ENCODE measurements around the gene TMEM184C.

TMEM184C gene

GRCh38 chr4:147605499-147605898, 11.7 kb upstream of the TMEM184C start:
- no peak for DNase-seq

DNA sequence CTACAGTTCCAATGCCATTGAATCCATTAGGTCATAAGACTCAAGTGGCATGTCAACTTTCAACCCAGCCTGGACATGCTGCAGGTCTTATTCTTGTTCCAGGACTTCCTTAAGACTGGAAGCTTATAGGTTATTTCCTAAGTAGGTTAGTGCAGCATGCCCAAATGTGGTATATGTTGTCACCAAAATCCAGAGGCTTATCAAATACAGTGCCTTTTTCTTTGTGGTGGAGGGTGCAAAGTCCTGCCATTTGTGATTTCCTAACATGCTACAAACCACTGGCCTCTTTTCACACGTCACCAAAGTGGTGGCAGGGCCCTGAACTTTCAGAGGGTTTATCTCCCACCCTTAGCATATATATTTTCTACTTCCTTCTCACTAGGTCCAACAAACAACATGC, 9.7 kb upstream of the TMEM184C start:
- no peak for DNase-seq

DNA sequence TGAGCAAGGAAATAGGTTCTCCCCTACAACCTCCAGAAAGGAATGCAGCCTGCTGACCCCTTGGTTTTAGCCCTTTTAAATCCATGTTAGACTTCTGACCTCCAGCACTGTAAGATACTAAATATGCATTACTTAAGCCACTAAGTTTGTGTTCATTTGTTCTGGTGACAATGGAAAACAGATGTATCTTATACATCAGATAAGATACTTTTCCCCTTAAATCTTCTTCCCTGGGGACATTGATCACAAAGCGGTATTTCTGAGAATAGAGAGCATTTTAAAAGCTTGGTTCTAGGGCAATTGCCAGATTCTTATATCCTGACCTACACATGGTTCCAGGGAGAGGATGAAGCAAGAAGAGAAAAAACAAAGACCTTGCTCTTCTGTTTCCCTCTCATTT, 6.5 kb upstream of the TMEM184C start:
- no peak for DNase-seq

- DNase-seq: no peak
These were observed 386 bp upstream of the TMEM184C start for GRCh38 chr4:147616849-147617172.

DNA sequence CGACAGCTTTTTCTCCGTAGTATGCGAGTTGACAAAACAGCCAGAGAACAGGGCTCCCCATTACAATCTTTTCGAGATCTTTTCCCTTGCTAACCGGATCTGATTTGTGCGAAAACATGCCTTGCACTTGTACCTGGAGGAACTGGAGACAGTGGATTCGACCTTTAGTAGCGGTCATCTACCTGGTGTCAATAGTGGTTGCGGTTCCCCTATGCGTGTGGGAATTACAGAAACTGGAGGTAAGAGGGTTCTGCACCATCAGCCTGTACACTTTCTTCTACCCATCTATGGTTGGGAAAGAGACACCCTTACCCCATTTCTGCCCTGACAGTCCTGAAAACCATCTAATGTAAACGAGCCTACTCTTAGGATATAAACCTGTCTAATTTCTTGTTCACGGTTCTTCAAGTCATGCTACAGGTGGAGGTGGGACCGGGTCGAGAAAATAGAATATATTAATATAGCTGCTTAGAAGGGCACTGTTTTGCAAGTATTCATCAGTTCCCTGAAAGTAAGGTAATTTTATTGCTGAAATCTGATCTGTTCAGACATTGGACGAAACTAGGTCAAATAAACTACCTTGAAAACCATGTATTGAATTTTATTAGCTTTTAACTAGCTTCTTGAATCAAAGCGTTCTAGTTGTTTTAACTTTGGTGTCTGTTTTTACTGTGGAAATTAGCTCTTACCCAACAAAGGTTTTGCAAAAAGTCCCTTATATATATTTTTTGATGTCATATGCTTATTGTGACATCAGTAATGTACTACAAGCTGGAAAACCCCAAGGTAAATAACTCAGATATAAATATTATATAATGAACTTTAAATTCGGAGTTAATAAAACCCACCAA, 869 bp downstream of the TMEM184C start:
- no peak for DNase-seq

DNA sequence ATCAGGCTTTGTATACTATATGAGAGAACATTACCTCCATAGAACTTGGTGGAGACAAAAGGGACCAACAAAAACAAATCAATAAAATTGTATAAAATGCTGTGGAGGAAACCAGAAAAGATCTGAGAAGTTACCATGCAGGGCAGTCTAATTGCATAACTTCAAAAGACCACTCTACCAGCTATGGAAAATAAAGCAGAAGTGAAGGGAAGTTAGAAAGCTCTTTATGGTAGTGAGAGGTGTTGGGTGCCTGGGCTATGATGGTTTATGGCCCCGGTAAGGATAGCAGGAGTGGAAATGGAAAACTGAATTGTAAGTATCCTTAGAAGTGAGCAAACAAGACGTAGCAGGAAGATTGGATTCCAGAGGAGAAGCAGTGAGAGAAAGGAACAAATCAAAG, 3.1 kb downstream of the TMEM184C start:
- DNase-seq: no peak

DNA sequence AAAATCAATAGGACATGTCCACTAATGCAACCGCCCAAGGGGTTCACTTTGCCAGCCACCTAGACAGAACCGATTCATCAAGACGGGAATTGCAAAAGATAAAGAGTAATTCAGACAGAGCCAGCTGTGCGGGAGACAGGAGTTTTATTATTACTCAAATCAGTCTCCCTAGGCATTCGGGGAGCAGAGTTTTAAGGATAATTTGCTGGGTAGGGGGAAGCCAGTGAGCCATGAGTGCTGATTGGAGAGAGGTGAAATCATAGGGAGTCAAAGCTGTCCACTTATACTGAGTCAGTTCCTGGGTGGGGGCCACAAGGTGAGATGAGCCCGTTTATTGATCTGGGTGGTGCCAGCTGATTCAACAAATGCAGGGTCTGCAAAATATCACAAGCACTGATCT, 8.5 kb downstream of the TMEM184C start:
- DNase-seq: no peak

DNA sequence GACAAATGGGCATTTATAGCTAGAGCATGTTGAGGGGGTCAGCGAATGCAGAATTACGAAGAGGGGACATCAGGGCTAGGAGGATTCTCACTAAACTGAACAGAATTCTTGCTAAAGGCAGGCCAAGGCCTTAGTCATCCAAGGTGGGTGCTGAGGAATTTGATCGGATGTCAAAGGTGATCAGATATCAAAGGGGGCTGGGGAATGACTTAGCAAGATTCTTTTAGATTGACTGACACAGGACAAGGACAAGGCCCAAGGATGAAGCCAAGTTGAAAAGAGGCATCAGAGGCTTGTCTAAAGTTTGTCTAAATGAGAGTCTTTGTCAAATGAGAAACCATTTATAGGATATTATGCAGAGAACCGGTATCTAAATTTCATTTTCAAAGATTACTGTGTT, 9.7 kb downstream of the TMEM184C start:
- DNase-seq: no peak

GRCh38 chr4:147628415-147628814, 11.2 kb downstream of the TMEM184C start:
- DNase-seq: no peak

GRCh38 chr4:147629783-147630730, 12.9 kb downstream of the TMEM184C start:
- DNase-seq: no peak

DNA sequence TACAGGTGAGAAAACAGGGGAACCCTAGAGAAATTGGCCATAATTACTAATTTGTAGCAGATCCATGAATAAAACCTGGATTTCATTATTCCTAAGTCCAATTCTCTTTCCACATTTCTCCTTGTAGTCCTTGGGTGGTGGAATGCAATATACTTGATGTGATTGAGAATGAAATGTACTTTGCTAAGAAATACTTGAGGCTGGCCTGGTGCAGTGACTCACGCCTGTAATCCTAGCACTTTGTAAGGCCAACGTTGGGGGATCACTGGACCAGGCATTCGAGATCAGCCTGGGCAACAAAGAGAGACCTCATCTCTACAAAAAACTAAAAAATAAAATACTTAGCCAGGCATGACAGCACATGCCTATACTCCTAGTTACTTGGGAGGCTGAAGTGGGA, 15.9 kb downstream of the TMEM184C start:
- no peak for DNase-seq

DNA sequence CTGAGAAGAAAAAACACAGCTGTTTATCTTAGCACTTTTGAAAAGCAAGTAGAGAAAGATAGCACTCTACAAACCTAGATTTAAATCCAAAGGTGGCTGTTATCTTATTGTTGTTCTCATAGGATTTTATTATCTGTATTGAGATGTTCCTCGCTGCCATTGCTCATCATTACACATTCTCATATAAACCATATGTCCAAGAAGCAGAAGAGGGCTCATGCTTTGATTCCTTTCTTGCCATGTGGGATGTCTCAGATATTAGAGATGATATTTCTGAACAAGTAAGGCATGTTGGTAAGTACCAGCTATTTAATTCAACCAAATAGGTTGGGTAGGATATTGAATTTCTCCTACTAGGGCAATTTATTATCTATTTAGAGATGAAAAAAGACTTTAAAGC, 16.4 kb downstream of the TMEM184C start:
- DNase-seq: no peak

DNA sequence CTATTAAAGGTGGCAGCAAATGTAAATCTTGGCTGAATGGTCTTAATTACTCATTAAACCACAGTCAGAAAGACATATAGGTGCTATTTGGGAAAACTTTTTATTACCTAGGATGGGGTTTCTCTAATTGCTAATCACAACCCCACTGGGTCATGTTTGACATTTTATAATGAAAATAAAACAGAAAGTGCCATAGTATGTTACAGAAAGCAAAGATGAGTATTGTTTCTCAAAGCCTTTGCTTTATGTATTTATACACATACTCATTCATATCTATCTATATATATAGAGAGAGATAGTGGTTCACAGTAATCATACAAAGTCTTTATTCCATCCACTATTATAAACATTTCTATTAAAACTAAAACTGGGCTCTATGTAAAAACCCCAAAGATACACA, 18.2 kb downstream of the TMEM184C start:
- no peak for DNase-seq

DNA sequence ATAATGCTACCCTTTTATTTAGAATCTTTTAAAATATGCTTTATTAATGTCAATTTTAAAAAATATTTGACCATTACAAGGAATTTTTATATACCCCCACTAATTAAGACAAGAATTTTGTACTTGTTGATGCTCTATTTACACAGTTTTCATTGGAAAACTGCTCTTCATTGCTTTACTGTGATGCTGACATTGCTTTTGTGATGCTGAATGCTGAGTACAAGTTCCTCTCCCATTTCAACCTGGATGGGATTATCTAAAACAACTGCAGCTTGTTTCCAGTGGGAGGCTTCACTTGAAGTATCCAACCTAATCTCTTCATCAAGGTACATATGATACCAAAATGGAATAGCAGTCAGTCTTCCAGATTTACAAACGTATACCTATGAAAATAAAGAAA, 21.2 kb downstream of the TMEM184C start:
- DNase-seq: no peak

DNA sequence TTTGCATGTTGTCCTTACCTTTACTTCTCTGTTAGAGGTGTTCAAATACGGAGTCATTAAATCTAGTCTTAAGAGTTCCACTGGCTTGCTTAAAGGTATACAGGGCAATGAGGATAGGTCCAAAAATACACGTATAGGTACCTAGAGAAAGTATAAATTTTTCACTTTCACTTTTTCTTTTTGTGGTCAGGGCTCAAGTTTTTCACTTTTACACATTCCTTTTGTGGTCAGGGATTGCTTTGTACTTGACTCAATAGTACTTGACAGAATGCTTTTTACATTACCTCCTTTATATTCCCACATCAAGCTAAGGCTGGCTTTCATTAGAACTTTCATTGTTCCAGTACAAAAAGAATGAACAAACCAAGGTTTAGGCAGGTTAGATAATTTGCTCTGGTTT, 21.7 kb downstream of the TMEM184C start:
- no peak for DNase-seq

DNA sequence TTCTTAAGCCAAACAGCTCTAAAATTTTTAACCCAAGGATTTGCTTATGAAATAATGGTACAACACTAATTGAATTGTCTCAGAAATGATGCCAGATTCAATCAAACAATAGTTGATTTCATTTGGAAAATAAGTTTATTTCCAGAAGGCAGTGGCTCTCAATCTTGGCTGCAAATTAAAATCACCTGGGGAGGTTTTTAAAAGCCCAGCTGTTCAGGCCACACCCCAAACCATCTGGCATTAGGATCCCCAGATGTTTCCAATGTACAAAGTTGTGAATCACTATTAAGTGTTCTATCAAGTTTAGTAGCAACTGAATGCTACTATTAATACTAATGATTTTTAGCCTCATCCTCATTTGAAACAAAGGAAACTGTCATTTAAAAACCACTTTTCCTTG, 22.2 kb downstream of the TMEM184C start:
- DNase-seq: no peak

DNA sequence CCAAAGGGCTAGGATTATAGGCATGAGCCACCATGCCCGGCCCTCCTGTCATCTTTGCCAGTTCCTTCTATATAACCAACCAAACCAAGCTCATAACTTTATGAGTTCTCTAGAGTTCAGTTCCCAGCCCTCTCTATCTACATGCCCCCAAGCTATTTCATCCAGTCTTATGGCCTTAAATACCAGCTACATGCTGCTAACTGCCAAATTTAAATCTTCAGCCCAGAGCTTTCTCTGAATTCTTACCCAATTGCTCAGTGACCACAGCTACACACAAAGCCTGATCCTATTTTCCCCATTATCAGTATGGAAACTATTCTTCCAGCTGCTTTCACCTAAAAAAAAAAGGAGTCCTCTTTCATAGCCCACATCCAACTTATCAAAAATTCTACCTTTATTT, 23.1 kb downstream of the TMEM184C start:
- no peak for DNase-seq

DNA sequence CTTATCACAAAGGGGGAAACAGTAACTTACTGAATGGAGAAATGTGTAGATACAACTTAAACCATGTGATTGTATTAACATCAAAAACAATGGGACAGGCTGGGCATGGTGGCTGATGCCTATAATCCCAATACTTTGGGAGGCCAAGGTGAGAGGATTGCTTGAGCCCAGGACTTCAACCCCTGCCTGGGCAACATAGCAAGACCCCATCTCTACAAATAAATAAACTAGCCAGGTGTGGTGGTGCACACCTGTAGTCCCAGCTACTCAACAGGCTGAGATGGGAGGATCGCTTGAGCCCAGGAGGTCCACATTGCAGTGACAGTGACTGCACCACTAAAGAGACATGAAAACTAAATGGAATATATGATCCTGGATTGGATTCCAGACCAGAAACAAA, 26.4 kb downstream of the TMEM184C start:
- DNase-seq: no peak

GRCh38 chr4:147644471-147644870, 27.3 kb downstream of the TMEM184C start:
- no peak for DNase-seq

- no peak for DNase-seq
These were observed 27.9 kb downstream of the TMEM184C start for GRCh38 chr4:147645099-147645498.

GRCh38 chr4:147648656-147649055, 31.5 kb downstream of the TMEM184C start:
- no peak for DNase-seq

- no peak for DNase-seq
These were observed 34.4 kb downstream of the TMEM184C start for GRCh38 chr4:147651563-147651962.

DNA sequence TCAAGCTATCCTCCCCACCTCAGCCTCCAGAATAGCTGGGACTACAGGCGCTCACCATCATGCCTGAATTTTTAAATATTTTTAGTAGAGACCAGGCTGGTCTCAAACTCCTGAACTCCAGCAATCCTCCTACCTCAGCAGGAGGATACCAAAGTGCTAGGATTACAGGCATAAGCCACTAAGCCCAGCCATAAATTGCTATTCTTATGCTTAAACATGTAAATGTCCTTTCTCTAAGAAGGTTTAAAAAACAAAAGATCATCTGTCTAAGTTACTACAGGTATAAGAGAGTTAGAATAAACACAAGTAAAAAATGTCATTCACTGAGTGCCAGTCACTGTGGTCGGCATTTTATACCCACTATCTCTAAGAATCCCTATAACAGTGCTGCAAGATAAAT, 38.4 kb downstream of the TMEM184C start:
- DNase-seq: no peak

- no peak for DNase-seq
These were observed 41.3 kb downstream of the TMEM184C start for GRCh38 chr4:147658501-147658900.
